PC-9 (cell line): ENCODE data around the gene TRDN. TPM values are rescaled to one million over a fixed set of nuclear protein-coding genes. Genes with fewer than 3 reads are reported as not detected.

Source experiments
- Bru-seq: library from RNA; stranded (reverse); fragments of 400-500 nt; gene quantifications from one replicate; lab custom pipeline; 2021; lab: Mats Ljungman, UMichigan
- BruChase-seq, 2 experiments: library from RNA; stranded (reverse); fragments of 400-500 nt; gene quantifications; one replicate each; lab custom pipeline; 2021; lab: Mats Ljungman, UMichigan
- BruUV-seq: library from RNA; stranded (reverse); fragments of 400-500 nt; replicated peaks from 2 replicates; lab custom pipeline; 2021; lab: Mats Ljungman, UMichigan
- CTCF ChIA-PET: fragments of 300-600 bp; sonication (Branson Sonifier 250); formaldehyde crosslinking; loops from one replicate; lab custom pipeline; 2022; ENCODE audit warnings: antibody characterized with exemption; lab: Charles Lee
- POLR2A ChIA-PET: fragments of 300-600 bp; sonication (Branson Sonifier 250); formaldehyde crosslinking; loops from one replicate; lab custom pipeline; 2022; ENCODE audit warnings: antibody characterized with exemption; ENCODE audit not compliant: unreplicated experiment; lab: Charles Lee
- DNase-seq, 2 experiments: peaks; one replicate each; pipeline versions ENCODE4 v3.0.0 to v3.0.0-alpha.2; 2015 to 2022; ENCODE audit warnings: mixed read lengths in 1 of 2
- H2AFZ ChIP-seq: fragments of 200-600 bp; sonication (generic); 2 replicates; pipeline ENCODE4 v1.8.1; 2017; ENCODE audit warnings: antibody characterized with exemption
- H3F3A ChIP-seq: fragments of 200-600 bp; sonication (generic); 2 replicates; pipeline ENCODE4 v1.8.1; 2017; ENCODE audit warnings: antibody characterized with exemption, mild to moderate bottlenecking, low read depth; ENCODE audit not compliant: insufficient read depth
- H3K27ac ChIP-seq: fragments of 200-600 bp; sonication (generic); 2 replicates; pipeline ENCODE4 v1.6.1; 2016; ENCODE audit warnings: mixed run types
- H3K27me3 ChIP-seq: fragments of 200-600 bp; sonication (generic); 2 replicates; pipeline ENCODE4 v1.6.1; 2016; ENCODE audit warnings: low read depth, mixed run types; ENCODE audit not compliant: insufficient read depth
- H3K36me3 ChIP-seq: fragments of 200-600 bp; sonication (generic); 2 replicates; pipeline ENCODE4 v1.6.1; 2016; ENCODE audit warnings: low read depth, mixed run types
- H3K4me1 ChIP-seq: fragments of 200-600 bp; sonication (generic); replicated peaks from 2 replicates; pipeline ENCODE4 v1.6.1; 2016; ENCODE audit warnings: mixed run types; ENCODE audit not compliant: insufficient read depth
- H3K4me2 ChIP-seq: fragments of 200-600 bp; sonication (generic); 2 replicates; pipeline ENCODE4 v1.6.1; 2017; ENCODE audit warnings: mixed run types
- H3K4me3 ChIP-seq: fragments of 200-600 bp; sonication (generic); 2 replicates; pipeline ENCODE4 v1.6.1; 2016; ENCODE audit warnings: mixed run types
- H3K79me2 ChIP-seq: fragments of 200-600 bp; sonication (generic); 2 replicates; pipeline ENCODE4 v1.6.1; 2017; ENCODE audit warnings: low read depth, mixed run types
- H3K9me2 ChIP-seq: fragments of 200-600 bp; sonication (generic); 2 replicates; pipeline ENCODE4 v1.8.1; 2017; ENCODE audit warnings: mild to moderate bottlenecking; ENCODE audit not compliant: insufficient read depth
- H3K9me3 ChIP-seq: fragments of 200-600 bp; sonication (generic); 2 replicates; pipeline ENCODE4 v1.8.1; 2016; ENCODE audit warnings: low read depth; ENCODE audit not compliant: insufficient read depth
- H4K20me1 ChIP-seq: fragments of 200-600 bp; sonication (generic); 2 replicates; pipeline ENCODE4 v1.8.1; 2017; ENCODE audit not compliant: insufficient read depth
- EZH2 ChIP-seq: fragments of 200-600 bp; sonication (generic); IDR thresholded peaks from 2 replicates; pipeline ENCODE4 v1.8.0; 2017; ENCODE audit warnings: antibody characterized with exemption, low read depth
- intact Hi-C: fragments of 100-400 bp; cut with micrococcal nuclease; formaldehyde crosslinking; loops from one replicate; pipeline ENCODE4 v1.10.0; 2022; ENCODE audit not compliant: unreplicated experiment
- long read RNA-seq: library from polyadenylated mRNA; stranded (forward); transcript quantifications from one replicate; pipeline ENCODE4 v2.0.0, GENCODE V29; 2022
- total RNA-seq: library from RNA; stranded (reverse); gene quantifications from 2 replicates; pipeline ENCODE4 v1.2.3, GENCODE V29; 2021
- TF ChIP-seq, protein P1 (sequence below): fragments of 200-600 bp; sonication (generic); conservative IDR thresholded peaks from 2 replicates; pipeline ENCODE4 v1.6.1; 2017; ENCODE audit warnings: mixed run types, antibody characterized with exemption, mild to moderate bottlenecking, moderate library complexity

The TRDN gene, protein sequence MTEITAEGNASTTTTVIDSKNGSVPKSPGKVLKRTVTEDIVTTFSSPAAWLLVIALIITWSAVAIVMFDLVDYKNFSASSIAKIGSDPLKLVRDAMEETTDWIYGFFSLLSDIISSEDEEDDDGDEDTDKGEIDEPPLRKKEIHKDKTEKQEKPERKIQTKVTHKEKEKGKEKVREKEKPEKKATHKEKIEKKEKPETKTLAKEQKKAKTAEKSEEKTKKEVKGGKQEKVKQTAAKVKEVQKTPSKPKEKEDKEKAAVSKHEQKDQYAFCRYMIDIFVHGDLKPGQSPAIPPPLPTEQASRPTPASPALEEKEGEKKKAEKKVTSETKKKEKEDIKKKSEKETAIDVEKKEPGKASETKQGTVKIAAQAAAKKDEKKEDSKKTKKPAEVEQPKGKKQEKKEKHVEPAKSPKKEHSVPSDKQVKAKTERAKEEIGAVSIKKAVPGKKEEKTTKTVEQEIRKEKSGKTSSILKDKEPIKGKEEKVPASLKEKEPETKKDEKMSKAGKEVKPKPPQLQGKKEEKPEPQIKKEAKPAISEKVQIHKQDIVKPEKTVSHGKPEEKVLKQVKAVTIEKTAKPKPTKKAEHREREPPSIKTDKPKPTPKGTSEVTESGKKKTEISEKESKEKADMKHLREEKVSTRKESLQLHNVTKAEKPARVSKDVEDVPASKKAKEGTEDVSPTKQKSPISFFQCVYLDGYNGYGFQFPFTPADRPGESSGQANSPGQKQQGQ
- total RNA-seq (not detected in 2 replicates), Bru-seq, nascent RNA (percentile 2 among the genes with signal in this experiment), BruChase-seq, experiment 1, labeled RNA remaining after a 2-hour chase (percentile 6 among the genes with signal in this experiment), BruChase-seq, experiment 2, labeled RNA remaining after a 6-hour chase (percentile 6 among the genes with signal in this experiment)
- long read RNA-seq = 0 reads

DNA sequence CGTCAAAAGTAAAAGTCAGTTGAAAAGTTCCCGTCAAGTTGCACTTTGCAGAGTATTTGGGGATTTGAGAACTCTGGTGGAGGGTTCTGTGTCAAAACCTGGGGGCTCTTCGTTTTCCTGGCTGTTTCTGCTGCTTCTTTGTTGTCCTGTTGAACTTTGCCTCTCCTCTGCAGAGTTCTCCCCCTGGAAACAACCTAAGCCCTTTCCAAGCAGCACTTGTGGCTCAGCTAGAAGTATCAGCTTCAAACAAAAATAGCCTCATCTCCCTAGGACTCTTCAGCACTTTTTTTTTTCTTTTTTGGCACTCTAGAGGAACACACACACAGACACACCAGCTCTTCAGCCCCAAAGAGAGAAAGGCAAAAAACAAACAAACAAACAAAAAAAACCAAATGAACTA lies at the start of gene TRDN:
Gene TRDN (minus strand): TSS at position 169 of the 400 bp plus-strand sequence. CDS start 175 bp downstream, outside the sequence.
- POLR2A ChIA-PET = no interaction called here
- BruUV-seq = no TSS peak
- TF ChIP-seq EZH2 = no peak
- TF ChIP-seq, protein P1, sequence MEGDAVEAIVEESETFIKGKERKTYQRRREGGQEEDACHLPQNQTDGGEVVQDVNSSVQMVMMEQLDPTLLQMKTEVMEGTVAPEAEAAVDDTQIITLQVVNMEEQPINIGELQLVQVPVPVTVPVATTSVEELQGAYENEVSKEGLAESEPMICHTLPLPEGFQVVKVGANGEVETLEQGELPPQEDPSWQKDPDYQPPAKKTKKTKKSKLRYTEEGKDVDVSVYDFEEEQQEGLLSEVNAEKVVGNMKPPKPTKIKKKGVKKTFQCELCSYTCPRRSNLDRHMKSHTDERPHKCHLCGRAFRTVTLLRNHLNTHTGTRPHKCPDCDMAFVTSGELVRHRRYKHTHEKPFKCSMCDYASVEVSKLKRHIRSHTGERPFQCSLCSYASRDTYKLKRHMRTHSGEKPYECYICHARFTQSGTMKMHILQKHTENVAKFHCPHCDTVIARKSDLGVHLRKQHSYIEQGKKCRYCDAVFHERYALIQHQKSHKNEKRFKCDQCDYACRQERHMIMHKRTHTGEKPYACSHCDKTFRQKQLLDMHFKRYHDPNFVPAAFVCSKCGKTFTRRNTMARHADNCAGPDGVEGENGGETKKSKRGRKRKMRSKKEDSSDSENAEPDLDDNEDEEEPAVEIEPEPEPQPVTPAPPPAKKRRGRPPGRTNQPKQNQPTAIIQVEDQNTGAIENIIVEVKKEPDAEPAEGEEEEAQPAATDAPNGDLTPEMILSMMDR = no peak
- no peaks in the 10 kb centered on the region for H3K9me3 ChIP-seq
- no peak for DNase-seq
- H3K27ac ChIP-seq = no peak within 1 kb of the TSS
- peak within 1 kb of the TSS; percentile 34 for H2AFZ ChIP-seq
- H3F3A ChIP-seq = no peaks in the 10 kb centered on the region
- CTCF ChIA-PET = no interaction called here
- H3K4me3 ChIP-seq = no peak within 1 kb of the TSS
- no peak within 1 kb of the TSS for H3K4me2 ChIP-seq
- H3K27me3 ChIP-seq = no peaks in the 10 kb centered on the region
- H3K4me1 ChIP-seq = no peaks in the 10 kb centered on the region
- intact Hi-C loops = no loop called here
- no peaks in the 10 kb centered on the region for H3K9me2 ChIP-seq
- no peaks in the 10 kb centered on the region for H4K20me1 ChIP-seq
- no peaks in the 10 kb centered on the region for H3K36me3 ChIP-seq
- no peaks in the 10 kb centered on the region for H3K79me2 ChIP-seq

DNA sequence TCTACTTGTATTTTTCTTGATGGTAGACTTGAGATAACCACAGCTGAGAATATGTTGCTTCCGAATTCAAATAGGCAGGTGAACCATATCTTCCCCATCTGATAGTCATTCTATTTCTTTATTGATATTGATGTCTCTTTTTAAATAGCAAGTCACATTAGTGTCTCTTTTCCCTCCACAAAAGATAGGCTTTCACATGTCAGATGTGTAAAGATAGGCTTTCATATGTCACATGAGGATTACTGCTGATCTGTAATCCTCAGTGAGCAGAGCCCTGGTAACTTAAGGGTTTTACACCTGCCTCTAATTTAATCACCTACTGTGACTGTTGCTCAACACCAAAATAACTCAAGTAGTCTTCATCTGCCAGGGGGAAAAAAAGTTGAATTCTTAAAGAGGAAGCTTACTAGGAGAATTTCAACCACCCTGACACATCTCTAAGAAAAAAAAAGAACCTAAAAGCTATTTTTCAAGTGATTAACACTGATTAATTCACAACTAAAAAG lies 45.3 kb upstream of the TRDN start:
- no peak overlapping the region for H3K4me2 ChIP-seq
- intact Hi-C loops = no loop called here
- H3K36me3 ChIP-seq = no peaks in the 10 kb centered on the region
- H3K4me1 ChIP-seq = no peaks in the 10 kb centered on the region
- BruUV-seq = no TSS peak
- H3K9me3 ChIP-seq = no peaks in the 10 kb centered on the region
- TF ChIP-seq, protein P1 = no peak
- TF ChIP-seq EZH2 = no peak
- H3K79me2 ChIP-seq = no peaks in the 10 kb centered on the region
- H3K27ac ChIP-seq = no peak overlapping the region
- no peaks in the 10 kb centered on the region for H3K9me2 ChIP-seq
- 0 out of 2 replicates have a peak overlapping the region, but pooled peaks have one; percentile 13 for H2AFZ ChIP-seq
- no peaks in the 10 kb centered on the region for H3F3A ChIP-seq
- no peaks in the 10 kb centered on the region for H3K27me3 ChIP-seq
- no peak overlapping the region for H3K4me3 ChIP-seq
- CTCF ChIA-PET = no interaction called here
- no peaks in the 10 kb centered on the region for H4K20me1 ChIP-seq
- POLR2A ChIA-PET = no interaction called here
- DNase-seq = peak in 1 of 2 experiments; percentile 4

DNA sequence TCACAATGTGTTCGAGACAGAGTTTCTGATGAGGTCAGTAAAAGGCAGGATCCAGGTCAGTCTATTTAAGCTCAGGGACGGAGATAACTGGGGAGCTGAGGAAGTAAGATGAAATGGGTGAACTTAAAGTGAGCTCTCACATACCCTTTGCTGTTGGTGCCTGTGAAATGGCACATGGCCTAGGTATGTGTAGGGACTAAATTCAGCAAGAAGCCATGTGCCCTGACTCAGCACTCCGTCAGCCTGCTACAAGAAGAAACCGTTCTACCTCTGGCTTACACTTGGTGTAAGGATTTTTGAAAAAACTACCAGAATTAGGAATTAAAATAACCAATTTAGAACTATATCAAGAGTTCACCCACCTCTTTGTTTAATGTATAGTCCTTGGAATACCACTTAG lies 41.1 kb upstream of the TRDN start:
- Histone ChIP-seq H3K9me2 (no peaks in the 10 kb centered on the region), H3K27ac (no peak overlapping the region), H3K27me3 (no peaks in the 10 kb centered on the region), H2AFZ (peak overlapping the region; percentile 64), H3F3A (no peaks in the 10 kb centered on the region), H4K20me1 (no peaks in the 10 kb centered on the region), H3K79me2 (no peaks in the 10 kb centered on the region), H3K4me2 (no peak overlapping the region), H3K4me1 (no peaks in the 10 kb centered on the region), H3K4me3 (no peak overlapping the region), H3K36me3 (no peaks in the 10 kb centered on the region), H3K9me3 (peaks cover 4% of the 10 kb centered on the region; the same call in 1 of the 2 replicates)
- TF ChIP-seq, protein P1 = no peak
- TF ChIP-seq EZH2 = no peak
- intact Hi-C loops = no loop called here
- no peak for DNase-seq
- POLR2A ChIA-PET = no interaction called here
- CTCF ChIA-PET = no interaction called here
- BruUV-seq = no TSS peak
